SK-N-SH (cell line): ENCODE results near the gene NBEAL2. TPM values are rescaled to one million over a fixed set of nuclear protein-coding genes. Genes with fewer than 3 reads are reported as not detected.
A peak's percentile ranks its signal among the peaks of the same experiment; 100 is the strongest.

Experiments
- CTCF ChIA-PET: fragments of 300-600, 350-600 bp; formaldehyde crosslinking; extraction: SDS; loops from one replicate; lab custom pipeline; 2021; lab: Yijun Ruan, JAX
- POLR2A ChIA-PET: fragments of 350-600 bp; sonication (Branson Sonifier 250); formaldehyde crosslinking; extraction: SDS; loops from one replicate; lab custom pipeline; 2020; ENCODE audit warnings: antibody characterized with exemption, inconsistent platforms; lab: Yijun Ruan, JAX
- DNase-seq: peaks from one replicate; pipeline ENCODE4 v3.0.0; 2012
- H2AFZ ChIP-seq: fragments of 200-600 bp; sonication (generic); 2 replicates; pipeline ENCODE4 v1.8.1; 2016; ENCODE audit warnings: antibody characterized with exemption, mild to moderate bottlenecking, low read depth
- H3F3A ChIP-seq: fragments of 200-600 bp; sonication (generic); replicated peaks from 2 replicates; pipeline ENCODE3; 2016; ENCODE audit warnings: antibody characterized with exemption, mild to moderate bottlenecking; ENCODE audit not compliant: insufficient read depth
- H3K27ac ChIP-seq, 2 experiments: fragments of 200-500 bp in 1 of 2; fragments of 200-600 bp in 1 of 2; sonication (Bioruptor generic) in 1 of 2; sonication (generic), shearing (Covaris generic) in 1 of 2; 2 replicates each; pipeline versions ENCODE4 v1.5.1 to v1.6.1; 2014 to 2016; ENCODE audit warnings: low read depth in 2 of 2, inconsistent platforms in 1 of 2, low read length in 1 of 2, mild to moderate bottlenecking in 1 of 2, mixed read lengths in 1 of 2
- H3K27me3 ChIP-seq: fragments of 200-600 bp; sonication (generic), shearing (Covaris generic); 2 replicates; pipeline ENCODE4 v1.6.1; 2016; ENCODE audit warnings: mixed run types; ENCODE audit not compliant: insufficient read depth
- H3K36me3 ChIP-seq, 2 experiments: fragments of 200-500 bp in 1 of 2; fragments of 200-600 bp in 1 of 2; sonication (Bioruptor generic) in 1 of 2; sonication (generic) in 1 of 2; replicated peaks in 1 of 2; 2 replicates each; pipeline versions ENCODE3 to v1.5.1; 2014 to 2016; ENCODE audit warnings: low read length in 1 of 2, mild to moderate bottlenecking in 1 of 2; ENCODE audit not compliant: insufficient read depth in 2 of 2, control insufficient read depth in 1 of 2
- H3K4me1 ChIP-seq, 2 experiments: fragments of 200-500 bp in 1 of 2; fragments of 200-600 bp in 1 of 2; sonication (Bioruptor generic) in 1 of 2; sonication (generic), shearing (Covaris generic) in 1 of 2; 2 replicates each; pipeline versions ENCODE4 v1.5.1 to v1.6.1; 2014 to 2016; ENCODE audit warnings: low read depth in 1 of 2, low read length in 1 of 2, mixed run types in 1 of 2; ENCODE audit not compliant: insufficient read depth in 2 of 2, control insufficient read depth in 1 of 2
- H3K4me2 ChIP-seq: fragments of 200-600 bp; sonication (generic), shearing (Covaris generic); 2 replicates; pipeline ENCODE4 v1.6.1; 2017; ENCODE audit warnings: mixed run types
- H3K4me3 ChIP-seq, 2 experiments: fragments of 200-500 bp in 1 of 2; fragments of 200-600 bp in 1 of 2; sonication (Bioruptor generic) in 1 of 2; sonication (generic), shearing (Covaris generic) in 1 of 2; 2 replicates each; pipeline versions ENCODE4 v1.5.1 to v1.8.1; 2014 to 2016; ENCODE audit warnings: low read depth in 2 of 2, inconsistent platforms in 1 of 2, low read length in 1 of 2, mild to moderate bottlenecking in 1 of 2, mixed read lengths in 1 of 2, moderate library complexity in 1 of 2
- H3K79me2 ChIP-seq: fragments of 200-600 bp; sonication (generic); 2 replicates; pipeline ENCODE4 v1.8.1; 2017; ENCODE audit warnings: mild to moderate bottlenecking; ENCODE audit not compliant: insufficient read depth
- H3K9ac ChIP-seq: fragments of 200-600 bp; sonication (generic); 2 replicates; pipeline ENCODE4 v1.6.1; 2017; ENCODE audit warnings: mixed run types
- H3K9me2 ChIP-seq: fragments of 200-600 bp; sonication (generic); 2 replicates; pipeline ENCODE4 v1.6.1; 2017; ENCODE audit warnings: mixed run types
- H3K9me3 ChIP-seq: fragments of 200-600 bp; sonication (generic); 2 replicates; pipeline ENCODE4 v1.6.1; 2017; ENCODE audit warnings: mixed run types, mild to moderate bottlenecking, moderate library complexity
- H4K20me1 ChIP-seq: fragments of 200-600 bp; sonication (generic); 2 replicates; pipeline ENCODE4 v1.6.1; 2017; ENCODE audit warnings: mild to moderate bottlenecking, mixed run types; ENCODE audit not compliant: insufficient read depth
- CHD2 ChIP-seq: fragments of 150-350 bp; IDR thresholded peaks from 2 replicates; pipeline ENCODE4 v1.6.1; 2018; ENCODE audit warnings: low read length; ENCODE audit not compliant: partially characterized antibody
- ELF1 ChIP-seq: IDR thresholded peaks from 2 replicates; pipeline ENCODE4 v1.4.0; 2012
- EZH2phosphoT487 ChIP-seq: fragments of 200-600 bp; sonication (generic); IDR thresholded peaks from 2 replicates; pipeline ENCODE4 v1.6.1; 2017; ENCODE audit warnings: low read depth, mixed run types, mild to moderate bottlenecking, antibody characterized with exemption, moderate library complexity, borderline replicate concordance
- FOSL2 ChIP-seq: IDR thresholded peaks from 2 replicates; pipeline ENCODE4 v1.4.0; 2012; ENCODE audit warnings: low read depth, mild to moderate bottlenecking, moderate library complexity, borderline replicate concordance
- FOXJ3 ChIP-seq: sonication (generic); formaldehyde crosslinking; IDR thresholded peaks from 2 replicates; pipeline ENCODE4 v1.5.1; 2020; ENCODE audit warnings: mild to moderate bottlenecking, missing genetic modification reagents
- FOXM1 ChIP-seq: IDR thresholded peaks from 2 replicates; pipeline ENCODE4 v1.4.0; 2012; ENCODE audit warnings: low read depth, mild to moderate bottlenecking
- GABPA ChIP-seq: IDR thresholded peaks from 2 replicates; pipeline ENCODE4 v1.4.0; 2012; ENCODE audit warnings: low read depth, mild to moderate bottlenecking
- GATA2 ChIP-seq: sonication (generic); formaldehyde crosslinking; IDR thresholded peaks from 2 replicates; pipeline ENCODE4 v1.5.0; 2020; ENCODE audit warnings: mild to moderate bottlenecking, missing genetic modification reagents
- JUND ChIP-seq: IDR thresholded peaks from 2 replicates; pipeline ENCODE4 v1.4.0; 2012
- MXI1 ChIP-seq: IDR thresholded peaks from 2 replicates; pipeline ENCODE4 v1.6.1; 2012; ENCODE audit warnings: mild to moderate bottlenecking, low read depth, low read length, improper control_type of control experiment
- NFIC ChIP-seq: IDR thresholded peaks from 2 replicates; pipeline ENCODE4 v1.4.0; 2012; ENCODE audit warnings: borderline replicate concordance
- POLR2AphosphoS5 ChIP-seq: IDR thresholded peaks from 2 replicates; pipeline ENCODE4 v1.6.1; 2012; ENCODE audit warnings: low read depth, low read length
- RAD21 ChIP-seq: IDR thresholded peaks from 2 replicates; pipeline ENCODE4 v1.6.1; 2012; ENCODE audit warnings: mild to moderate bottlenecking, low read length
- SMC3 ChIP-seq: IDR thresholded peaks from 2 replicates; pipeline ENCODE4 v1.6.1; 2012; ENCODE audit warnings: low read depth, low read length, improper control_type of control experiment
- TAF1 ChIP-seq: IDR thresholded peaks from 2 replicates; pipeline ENCODE4 v1.6.1; 2012; ENCODE audit warnings: low read depth, mild to moderate bottlenecking, low read length, moderate library complexity, borderline replicate concordance
- TEAD4 ChIP-seq: IDR thresholded peaks from 2 replicates; pipeline ENCODE4 v1.4.0; 2012; ENCODE audit warnings: mild to moderate bottlenecking, borderline replicate concordance; ENCODE audit not compliant: insufficient read depth
- WGBS: methylation state at CpG from one replicate; pipeline ENCODE4 v1.1.6; 2017; ENCODE audit warnings: low lambda C conversion rate; 5-methylcytosine and 5-hydroxymethylcytosine counted together
- polyA plus RNA-seq, 3 experiments: library from polyadenylated mRNA; depleted of rRNA; stranded (reverse); fragments of >200 nt; gene quantifications; 2 replicates each; pipeline ENCODE4 v1.2.3, GENCODE V29; 2012
- TF ChIP-seq, protein P1 (sequence below): fragments of 150-350 bp; IDR thresholded peaks from 2 replicates; pipeline ENCODE4 v1.6.1; 2016; ENCODE audit warnings: mild to moderate bottlenecking, low read depth, low read length
- TF ChIP-seq, protein P2 (sequence below): IDR thresholded peaks from 2 replicates; pipeline ENCODE4 v1.4.0; 2012; ENCODE audit warnings: low read depth, borderline replicate concordance
- TF ChIP-seq, protein P3 (sequence below): fragments of 200-600 bp; sonication (generic); IDR thresholded peaks from 2 replicates; pipeline ENCODE4 v1.6.1; 2017; ENCODE audit warnings: antibody characterized with exemption, mild to moderate bottlenecking, moderate library complexity
- TF ChIP-seq, protein P4 (sequence below): IDR thresholded peaks from 2 replicates; pipeline ENCODE4 v1.6.1; 2012; ENCODE audit warnings: mild to moderate bottlenecking, low read depth, low read length, moderate library complexity

The NBEAL2 gene
- polyA plus RNA-seq, 1 of the 3 experiments (the other 2 are of a cell fraction) = 20.3 TPM

DNA sequence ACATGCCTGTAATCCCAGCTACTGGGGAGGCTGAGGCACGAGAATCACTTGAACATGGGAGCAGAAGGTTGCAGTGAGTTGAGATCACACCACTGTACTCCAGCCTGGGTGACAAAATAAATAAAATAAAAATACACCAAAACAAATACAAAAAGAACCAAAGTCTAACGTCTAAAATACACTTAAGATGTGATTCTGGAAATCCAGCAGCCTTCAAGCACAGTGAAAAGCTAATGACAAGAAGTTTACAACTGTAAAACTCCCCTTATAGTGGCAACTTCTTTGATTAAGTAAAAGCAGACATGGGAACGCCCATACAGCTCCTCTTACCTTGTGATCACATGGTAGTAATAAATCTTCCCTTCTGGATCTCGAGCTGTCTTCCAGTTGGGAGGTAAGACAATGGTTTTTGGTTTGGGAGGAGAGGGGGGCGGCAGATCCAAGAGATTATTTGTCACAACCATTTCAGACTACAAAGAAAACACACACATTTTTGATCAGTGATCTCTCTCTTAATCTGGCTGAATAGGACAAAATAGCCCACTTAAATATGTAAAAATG is 62.8 kb downstream of the NBEAL2 start:
- no peaks in the 10 kb centered on the region for H3K9me3 ChIP-seq
- peaks cover 7% of the 10 kb centered on the region; the same call in 1 of the 2 replicates for H4K20me1 ChIP-seq
- H3K36me3 ChIP-seq = peaks cover 37 to 75% of the 10 kb centered on the region in 2 experiments
- CTCF ChIA-PET = interaction anchor here (1.3 to 1.5 kb wide), 2 partner anchors 10 to 328 kb away, joined by 3 to 4 read pairs; no protein-coding TSS in a partner anchor
- H3K4me3 ChIP-seq = no peak overlapping the region
- H3K4me2 ChIP-seq = no peak overlapping the region
- no peaks in the 10 kb centered on the region for H3K27me3 ChIP-seq
- no peak for TF ChIP-seq TAF1
- no peak for TF ChIP-seq POLR2AphosphoS5
- no peak for TF ChIP-seq SMC3
- no peak for TF ChIP-seq FOSL2
- no peak for TF ChIP-seq FOXM1
- TF ChIP-seq, protein P1, sequence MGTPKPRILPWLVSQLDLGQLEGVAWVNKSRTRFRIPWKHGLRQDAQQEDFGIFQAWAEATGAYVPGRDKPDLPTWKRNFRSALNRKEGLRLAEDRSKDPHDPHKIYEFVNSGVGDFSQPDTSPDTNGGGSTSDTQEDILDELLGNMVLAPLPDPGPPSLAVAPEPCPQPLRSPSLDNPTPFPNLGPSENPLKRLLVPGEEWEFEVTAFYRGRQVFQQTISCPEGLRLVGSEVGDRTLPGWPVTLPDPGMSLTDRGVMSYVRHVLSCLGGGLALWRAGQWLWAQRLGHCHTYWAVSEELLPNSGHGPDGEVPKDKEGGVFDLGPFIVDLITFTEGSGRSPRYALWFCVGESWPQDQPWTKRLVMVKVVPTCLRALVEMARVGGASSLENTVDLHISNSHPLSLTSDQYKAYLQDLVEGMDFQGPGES = no peak
- no peak for TF ChIP-seq GABPA
- TF ChIP-seq, protein P2, sequence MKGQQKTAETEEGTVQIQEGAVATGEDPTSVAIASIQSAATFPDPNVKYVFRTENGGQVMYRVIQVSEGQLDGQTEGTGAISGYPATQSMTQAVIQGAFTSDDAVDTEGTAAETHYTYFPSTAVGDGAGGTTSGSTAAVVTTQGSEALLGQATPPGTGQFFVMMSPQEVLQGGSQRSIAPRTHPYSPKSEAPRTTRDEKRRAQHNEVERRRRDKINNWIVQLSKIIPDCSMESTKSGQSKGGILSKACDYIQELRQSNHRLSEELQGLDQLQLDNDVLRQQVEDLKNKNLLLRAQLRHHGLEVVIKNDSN = no peak
- TF ChIP-seq NFIC = no peak
- TF ChIP-seq MXI1 = no peak
- TF ChIP-seq TEAD4 = no peak
- TF ChIP-seq EZH2phosphoT487 = no peak
- TF ChIP-seq CHD2 = no peak
- TF ChIP-seq ELF1 = no peak
- no peak for TF ChIP-seq RAD21
- TF ChIP-seq, all 33 proteins: peak for 0
- Histone ChIP-seq H2AFZ (no peak overlapping the region), H3K27ac (no peak overlapping the region; a peak in 1 of 4 replicates), H3K4me1 (no peaks in the 10 kb centered on the region), H3K79me2 (peaks cover 21% of the 10 kb centered on the region), H3K9ac (no peak overlapping the region), H3F3A (peaks cover 25% of the 10 kb centered on the region), H3K9me2 (no peaks in the 10 kb centered on the region)
- WGBS = 90% methylated on average over 5 of the region's 5 CpGs
- POLR2A ChIA-PET = no interaction called here
- no peak for DNase-seq

DNA sequence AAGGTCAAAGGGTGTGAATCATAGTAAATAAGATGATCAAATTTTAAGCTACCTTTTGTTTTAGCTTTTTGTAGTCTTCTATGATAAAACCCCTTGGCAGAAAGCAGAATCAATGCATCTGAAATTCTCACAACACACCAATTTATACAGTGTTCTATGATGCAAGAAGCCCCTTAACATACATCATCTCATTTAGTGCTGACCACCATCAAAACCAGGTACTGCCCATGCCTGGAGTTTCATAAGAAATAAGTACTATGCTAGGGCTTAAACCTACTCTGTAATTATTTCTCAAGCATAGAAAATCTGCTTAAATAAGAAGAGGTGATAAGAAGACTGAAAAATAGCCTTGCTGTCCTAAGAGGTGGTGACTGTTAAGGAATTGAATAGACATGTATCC is 67.6 kb downstream of the NBEAL2 start:
- Histone ChIP-seq H3K36me3 (peaks cover 14 to 29% of the 10 kb centered on the region in 2 experiments), H3K9ac (no peak overlapping the region), H3K9me2 (no peaks in the 10 kb centered on the region), H3K27me3 (no peaks in the 10 kb centered on the region), H3K4me3 (no peak overlapping the region), H3K9me3 (no peaks in the 10 kb centered on the region), H3F3A (peaks cover 15% of the 10 kb centered on the region), H2AFZ (no peak overlapping the region), H3K4me1 (no peaks in the 10 kb centered on the region), H3K4me2 (no peak overlapping the region), H3K79me2 (peaks cover 36% of the 10 kb centered on the region), H4K20me1 (peaks cover 11% of the 10 kb centered on the region; the same call in 1 of the 2 replicates), H3K27ac (peak overlapping the region in 1 of 2 experiments; percentile 23; a peak in 1 of 4 replicates)
- no peak for DNase-seq
- ChIA-PET CTCF (interaction anchor here (0.7 to 1.6 kb wide), 2 partner anchors 18 to 49 kb away, joined by 3 to 4 read pairs; no protein-coding TSS in a partner anchor), POLR2A (no interaction called here)
- TF ChIP-seq, protein P2 = no peak
- no peak for TF ChIP-seq ELF1
- TF ChIP-seq GABPA = no peak
- TF ChIP-seq FOXJ3 (CRISPR knock-in tag) = no peak
- TF ChIP-seq, protein P3, sequence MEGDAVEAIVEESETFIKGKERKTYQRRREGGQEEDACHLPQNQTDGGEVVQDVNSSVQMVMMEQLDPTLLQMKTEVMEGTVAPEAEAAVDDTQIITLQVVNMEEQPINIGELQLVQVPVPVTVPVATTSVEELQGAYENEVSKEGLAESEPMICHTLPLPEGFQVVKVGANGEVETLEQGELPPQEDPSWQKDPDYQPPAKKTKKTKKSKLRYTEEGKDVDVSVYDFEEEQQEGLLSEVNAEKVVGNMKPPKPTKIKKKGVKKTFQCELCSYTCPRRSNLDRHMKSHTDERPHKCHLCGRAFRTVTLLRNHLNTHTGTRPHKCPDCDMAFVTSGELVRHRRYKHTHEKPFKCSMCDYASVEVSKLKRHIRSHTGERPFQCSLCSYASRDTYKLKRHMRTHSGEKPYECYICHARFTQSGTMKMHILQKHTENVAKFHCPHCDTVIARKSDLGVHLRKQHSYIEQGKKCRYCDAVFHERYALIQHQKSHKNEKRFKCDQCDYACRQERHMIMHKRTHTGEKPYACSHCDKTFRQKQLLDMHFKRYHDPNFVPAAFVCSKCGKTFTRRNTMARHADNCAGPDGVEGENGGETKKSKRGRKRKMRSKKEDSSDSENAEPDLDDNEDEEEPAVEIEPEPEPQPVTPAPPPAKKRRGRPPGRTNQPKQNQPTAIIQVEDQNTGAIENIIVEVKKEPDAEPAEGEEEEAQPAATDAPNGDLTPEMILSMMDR = no peak
- TF ChIP-seq, protein P4, sequence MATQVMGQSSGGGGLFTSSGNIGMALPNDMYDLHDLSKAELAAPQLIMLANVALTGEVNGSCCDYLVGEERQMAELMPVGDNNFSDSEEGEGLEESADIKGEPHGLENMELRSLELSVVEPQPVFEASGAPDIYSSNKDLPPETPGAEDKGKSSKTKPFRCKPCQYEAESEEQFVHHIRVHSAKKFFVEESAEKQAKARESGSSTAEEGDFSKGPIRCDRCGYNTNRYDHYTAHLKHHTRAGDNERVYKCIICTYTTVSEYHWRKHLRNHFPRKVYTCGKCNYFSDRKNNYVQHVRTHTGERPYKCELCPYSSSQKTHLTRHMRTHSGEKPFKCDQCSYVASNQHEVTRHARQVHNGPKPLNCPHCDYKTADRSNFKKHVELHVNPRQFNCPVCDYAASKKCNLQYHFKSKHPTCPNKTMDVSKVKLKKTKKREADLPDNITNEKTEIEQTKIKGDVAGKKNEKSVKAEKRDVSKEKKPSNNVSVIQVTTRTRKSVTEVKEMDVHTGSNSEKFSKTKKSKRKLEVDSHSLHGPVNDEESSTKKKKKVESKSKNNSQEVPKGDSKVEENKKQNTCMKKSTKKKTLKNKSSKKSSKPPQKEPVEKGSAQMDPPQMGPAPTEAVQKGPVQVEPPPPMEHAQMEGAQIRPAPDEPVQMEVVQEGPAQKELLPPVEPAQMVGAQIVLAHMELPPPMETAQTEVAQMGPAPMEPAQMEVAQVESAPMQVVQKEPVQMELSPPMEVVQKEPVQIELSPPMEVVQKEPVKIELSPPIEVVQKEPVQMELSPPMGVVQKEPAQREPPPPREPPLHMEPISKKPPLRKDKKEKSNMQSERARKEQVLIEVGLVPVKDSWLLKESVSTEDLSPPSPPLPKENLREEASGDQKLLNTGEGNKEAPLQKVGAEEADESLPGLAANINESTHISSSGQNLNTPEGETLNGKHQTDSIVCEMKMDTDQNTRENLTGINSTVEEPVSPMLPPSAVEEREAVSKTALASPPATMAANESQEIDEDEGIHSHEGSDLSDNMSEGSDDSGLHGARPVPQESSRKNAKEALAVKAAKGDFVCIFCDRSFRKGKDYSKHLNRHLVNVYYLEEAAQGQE = no peak
- TF ChIP-seq GATA2 (CRISPR knock-in tag) = no peak
- TF ChIP-seq JUND = no peak
